Measurements from ENCODE around the gene TSHZ1. TPM values are rescaled to one million over a fixed set of nuclear protein-coding genes. Genes with fewer than 3 reads are reported as not detected.

Gene TSHZ1
- total and polyA plus RNA-seq, 2 of the 8 experiments (the other 6 are each of a cell fraction or from before 2014, with no cell fraction given) = 0.03 to 0.32 TPM

GRCh38 chr18:75314606-75315005 is 104.0 kb downstream of the TSHZ1 start:
- no peaks in the 10 kb centered on the region for H3K36me3 ChIP-seq (ENCODE audit: control insufficient read depth in 2 of 4, insufficient read depth in 4 of 4, low read length in 3 of 4)
- H2BK5ac ChIP-seq (ENCODE audit: low read depth, low read length) = no peak overlapping the region
- no peak overlapping the region for H4K8ac ChIP-seq (ENCODE audit: extremely low read depth, insufficient read depth, low read length)
- H3K27ac ChIP-seq (ENCODE audit: low read depth, low read length) = no peak overlapping the region
- no peak overlapping the region for H2BK20ac ChIP-seq (ENCODE audit: low read length)
- H4K91ac ChIP-seq (replicated peaks; ENCODE audit: insufficient read length, low read length) = no peak overlapping the region
- H3K4me3 ChIP-seq (ENCODE audit: extremely low read depth in 1 of 4, insufficient read depth in 2 of 4, low read depth in 3 of 4, low read length in 4 of 4) = no peak overlapping the region
- no peak overlapping the region for H2AK5ac ChIP-seq (ENCODE audit: low read depth, low read length)
- H3K56ac ChIP-seq (replicated peaks; ENCODE audit: insufficient read length, low read depth, low read length) = no peak overlapping the region
- no peak overlapping the region for H2BK120ac ChIP-seq (replicated peaks; ENCODE audit: low read depth, low read length)
- H3K9ac ChIP-seq (replicated peaks in 1 of 4; ENCODE audit: extremely low read depth in 1 of 4, low read depth in 3 of 4, low read length in 3 of 4) = no peak overlapping the region
- H3K4me2 ChIP-seq (ENCODE audit: insufficient read depth in 1 of 2, low read depth in 2 of 2, low read length in 2 of 2) = no peak overlapping the region
- peaks cover 2% of the 10 kb centered on the region; the same call in 1 of the 2 replicates for H3K23me2 ChIP-seq (ENCODE audit: low read depth, low read length)
- H2BK12ac ChIP-seq (ENCODE audit: low read depth, low read length) = no peak overlapping the region
- no peak overlapping the region for H3K23ac ChIP-seq (ENCODE audit: insufficient read length)
- H4K20me1 ChIP-seq (replicated peaks in 1 of 2; ENCODE audit: control insufficient read depth in 1 of 2, insufficient read depth in 2 of 2, low read length in 2 of 2) = no peaks in the 10 kb centered on the region
- no peak overlapping the region for H2BK15ac ChIP-seq (ENCODE audit: low read length)
- CTCF ChIA-PET (ENCODE audit: partially characterized antibody) = no interaction called here
- no peak overlapping the region for H3K18ac ChIP-seq (ENCODE audit: extremely low read depth, low read length)
- no peaks in the 10 kb centered on the region for H3K79me2 ChIP-seq (ENCODE audit: control insufficient read depth in 1 of 2, insufficient read depth in 2 of 2, low read length in 2 of 2)
- no peaks in the 10 kb centered on the region for H3K9me3 ChIP-seq (ENCODE audit: insufficient read depth in 2 of 2, low read depth in 1 of 2, low read length in 1 of 2)
- POLR2A ChIA-PET (ENCODE audit: partially characterized antibody) = no interaction called here
- H3K14ac ChIP-seq (ENCODE audit: insufficient read length) = no peak overlapping the region
- H3K4me1 ChIP-seq (replicated peaks in 1 of 4; ENCODE audit: control insufficient read depth in 3 of 4, insufficient read depth in 4 of 4, low read length in 3 of 4) = no peaks in the 10 kb centered on the region
- WGBS, 2 experiments (ENCODE audit: extremely low coverage in 1 of 2, insufficient coverage in 1 of 2, insufficient read length in 1 of 2, insufficient replicate concordance in 2 of 2, low coverage in 1 of 2, low lambda C conversion rate in 2 of 2, missing lambda C conversion rate in 1 of 2) = 88% methylated on average over 1 of the region's 1 CpG; no CpG with 5 or more reads in 1 of the 2 experiments
- H3K27me3 ChIP-seq (replicated peaks in 1 of 4; ENCODE audit: control insufficient read depth in 3 of 4, extremely low read depth in 1 of 4, insufficient read depth in 3 of 4, low read length in 3 of 4) = no peaks in the 10 kb centered on the region
- H4K5ac ChIP-seq (ENCODE audit: insufficient read length, low read depth, low read length) = no peak overlapping the region
- no peak overlapping the region for H2AFZ ChIP-seq (ENCODE audit: low read length)
- FAIRE-seq = no peak
- DNase-seq (ENCODE audit: low read depth in 1 of 2, low spot score in 2 of 2) = no peak
- H3K79me1 ChIP-seq (ENCODE audit: low read depth, low read length) = no peaks in the 10 kb centered on the region
- no peak overlapping the region for H3K4ac ChIP-seq (replicated peaks; ENCODE audit: insufficient read length, low read depth, low read length)
- TF ChIP-seq HDAC2 (IDR thresholded peaks at IDR 0.05; ENCODE audit: borderline replicate concordance in 1 of 2, low read depth in 2 of 2, low read length in 2 of 2) (no peak), SAP30 (IDR thresholded peaks at IDR 0.05; ENCODE audit: insufficient read depth, insufficient replicate concordance, low read length) (no peak), HDAC6 (IDR thresholded peaks at IDR 0.05; ENCODE audit: low read depth, low read length) (no peak), CBX5 (IDR thresholded peaks at IDR 0.05; ENCODE audit: low read depth, low read length) (no peak), CHD2 (IDR thresholded peaks at IDR 0.05; ENCODE audit: low read length) (no peak), CREB1 (IDR thresholded peaks at IDR 0.05) (no peak), JUN (IDR thresholded peaks at IDR 0.05; ENCODE audit: low read depth, low read length) (no peak), SIRT6 (IDR thresholded peaks at IDR 0.05; ENCODE audit: low read length) (no peak), YY1 (IDR thresholded peaks at IDR 0.05; ENCODE audit: low read depth, low read length) (no peak), CEBPB (IDR thresholded peaks at IDR 0.05; ENCODE audit: low read depth, low read length) (no peak)
- TF ChIP-seq, protein P1, sequence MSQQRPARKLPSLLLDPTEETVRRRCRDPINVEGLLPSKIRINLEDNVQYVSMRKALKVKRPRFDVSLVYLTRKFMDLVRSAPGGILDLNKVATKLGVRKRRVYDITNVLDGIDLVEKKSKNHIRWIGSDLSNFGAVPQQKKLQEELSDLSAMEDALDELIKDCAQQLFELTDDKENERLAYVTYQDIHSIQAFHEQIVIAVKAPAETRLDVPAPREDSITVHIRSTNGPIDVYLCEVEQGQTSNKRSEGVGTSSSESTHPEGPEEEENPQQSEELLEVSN (IDR thresholded peaks at IDR 0.05) = no peak
- TF ChIP-seq, protein P2, sequence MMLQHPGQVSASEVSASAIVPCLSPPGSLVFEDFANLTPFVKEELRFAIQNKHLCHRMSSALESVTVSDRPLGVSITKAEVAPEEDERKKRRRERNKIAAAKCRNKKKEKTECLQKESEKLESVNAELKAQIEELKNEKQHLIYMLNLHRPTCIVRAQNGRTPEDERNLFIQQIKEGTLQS (IDR thresholded peaks at IDR 0.05; ENCODE audit: insufficient read depth, low read depth, low read length) = no peak
